LHCN-M2 (cell line): ENCODE measurements around the gene GALNT5. TPM values are rescaled to one million over a fixed set of nuclear protein-coding genes. Genes with fewer than 3 reads are reported as not detected.

Source experiments
- total RNA-seq: library from RNA; depleted of rRNA; stranded (reverse); fragments of >200 nt; gene quantifications from 2 replicates; pipeline ENCODE4 v1.2.3, GENCODE V29; 2014; rRNA removed

The GALNT5 gene
- total RNA-seq, 1 experiment from 2014 or later: 71.7 TPM

Other genes starting within 250 kb of the GALNT5 start
- gene ERMN, start 68.1 kb downstream of the GALNT5 start, total RNA-seq: 0.06 TPM in 1 of 2 replicates, not detected in the other
- gene CYTIP, start 186.4 kb downstream of the GALNT5 start, total RNA-seq: 0.92 and 1.7 TPM in 2 replicates